HG03520 (cell line): ENCODE results near the gene LDLRAD3.

Experiments
- ATAC-seq: cut with Tn5 transposase; IDR thresholded peaks from one replicate; pipeline ENCODE4 v1.9.1; 2021; ENCODE audit warnings: mild to moderate bottlenecking, moderate library complexity; ENCODE audit not compliant: unreplicated experiment

The LDLRAD3 gene

DNA sequence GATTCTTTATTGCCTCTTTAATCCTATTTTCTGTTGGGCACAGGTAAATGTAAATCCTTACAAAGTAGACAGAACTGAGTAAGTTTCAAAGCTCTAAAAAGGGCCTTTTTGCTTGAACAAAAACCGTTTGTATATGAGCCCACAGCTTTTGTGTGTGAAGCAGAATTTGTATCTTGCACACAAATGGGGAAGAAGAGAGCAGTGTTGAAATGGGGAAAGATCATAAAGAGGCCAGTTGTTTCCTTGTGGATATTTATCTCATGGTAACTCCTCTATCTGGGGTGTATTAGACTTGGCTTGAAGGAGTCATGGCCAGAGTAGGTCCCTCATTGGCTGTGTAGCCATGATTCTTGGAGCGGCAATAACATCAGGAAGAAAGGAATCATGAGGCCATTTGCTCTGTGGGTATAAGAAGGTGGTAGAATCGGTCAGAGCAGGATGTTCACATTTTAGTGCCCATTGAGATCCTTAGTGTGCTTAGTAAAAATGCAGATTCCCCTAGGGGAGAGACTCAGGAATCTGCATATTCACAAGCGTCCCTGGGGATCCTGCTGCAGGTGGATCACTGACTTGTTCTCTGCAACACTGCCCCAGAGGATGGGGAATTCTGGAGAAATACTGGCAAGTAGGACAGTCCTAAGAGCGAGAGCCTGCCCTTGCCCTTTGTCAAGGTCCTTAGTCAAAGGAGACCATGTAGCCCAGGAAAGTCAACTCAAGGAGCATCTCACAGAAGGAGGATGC is 126.5 kb downstream of the LDLRAD3 start:
- ATAC-seq, result no peak

DNA sequence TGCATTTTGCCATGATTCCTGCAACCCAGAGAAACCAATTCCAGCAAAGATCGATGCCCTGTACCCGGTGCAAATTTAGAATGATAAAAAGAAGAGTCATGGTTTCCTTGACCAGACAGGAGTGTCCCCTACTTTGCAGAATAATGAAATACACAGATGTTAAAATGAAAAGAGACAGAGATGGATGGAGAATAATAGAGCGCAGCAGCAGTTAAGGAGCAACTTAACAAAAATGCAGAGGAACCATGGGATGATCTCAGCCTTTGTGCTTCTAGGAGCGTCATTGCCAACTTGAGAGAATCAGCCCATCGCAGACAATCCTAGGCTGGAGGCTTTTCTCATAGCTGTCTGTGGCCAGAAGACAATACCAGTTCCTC is 127.1 kb downstream of the LDLRAD3 start:
- ATAC-seq, result no peak

DNA sequence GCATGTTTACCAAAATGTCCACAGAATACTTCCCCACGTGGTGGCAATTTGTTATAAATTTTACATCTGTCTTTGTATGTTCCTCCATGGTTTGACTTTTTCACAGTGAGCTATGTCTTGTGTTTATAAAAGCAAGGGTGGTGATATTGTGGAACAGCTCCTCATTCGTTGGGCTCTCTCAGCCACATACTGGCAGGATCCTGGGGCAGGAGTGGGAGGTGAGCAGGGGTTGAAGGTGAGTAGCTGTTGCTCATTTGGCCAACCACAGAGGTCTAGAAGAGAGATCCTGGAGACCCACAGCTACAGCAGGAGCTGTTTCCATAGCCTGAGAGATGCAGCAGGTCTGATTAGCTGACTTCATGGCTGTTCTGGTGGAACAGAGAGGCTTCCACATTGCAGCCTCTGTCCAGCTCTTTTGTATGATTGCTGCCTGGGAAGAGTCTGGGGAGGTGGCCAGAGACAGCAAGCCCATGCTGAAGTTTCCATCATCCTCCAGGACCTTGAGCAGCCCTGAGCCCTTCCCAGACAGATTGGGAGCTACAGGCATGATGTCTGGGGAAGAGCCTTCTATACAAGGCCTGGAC is 128.1 kb downstream of the LDLRAD3 start:
- no peak for ATAC-seq

GRCh38 chr11:36073411-36074203 is 129.7 kb downstream of the LDLRAD3 start:
- no peak for ATAC-seq

DNA sequence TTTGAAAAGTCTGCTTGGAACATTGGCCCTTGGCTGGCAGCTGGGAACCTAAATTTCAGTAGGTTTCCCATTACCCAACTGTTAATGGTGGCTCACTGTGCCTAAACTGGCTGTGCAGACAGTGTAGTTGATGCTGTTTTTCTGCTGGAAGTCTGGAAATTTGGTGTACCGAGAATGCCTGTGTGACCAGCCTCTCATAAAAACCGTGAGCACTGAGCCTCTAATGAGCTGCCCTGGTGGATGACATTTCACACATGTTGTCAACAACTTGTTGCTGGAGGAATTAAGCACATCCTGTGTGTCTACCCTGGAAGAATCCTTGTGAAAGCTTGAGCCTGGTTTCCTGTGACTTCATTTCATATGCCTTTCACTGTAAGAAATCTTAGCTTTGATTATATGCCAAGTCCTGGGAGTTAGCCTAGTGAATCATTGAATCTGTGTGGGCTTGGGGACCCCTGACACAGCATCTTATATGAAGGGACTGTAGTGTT is 131.1 kb downstream of the LDLRAD3 start:
- no peak for ATAC-seq

DNA sequence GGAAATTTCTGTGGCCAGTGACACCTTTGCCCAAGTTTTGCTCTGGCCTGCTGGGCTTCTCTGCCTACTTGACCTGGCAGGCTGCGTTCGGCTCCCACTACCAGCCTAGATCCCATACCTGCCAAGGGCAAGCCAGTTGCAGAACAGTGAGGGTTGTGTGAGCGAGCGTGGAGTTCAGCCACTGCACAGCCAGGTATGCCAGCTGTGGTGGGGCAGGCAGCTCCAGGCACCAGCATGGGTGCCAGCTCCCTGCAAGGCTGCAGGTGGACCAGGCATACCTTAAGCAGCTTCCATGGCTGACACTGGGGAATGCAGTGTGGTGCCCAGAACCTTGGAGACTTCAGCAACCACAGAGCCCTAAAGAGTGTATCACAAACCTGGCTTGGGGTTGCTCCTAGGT is 133.5 kb downstream of the LDLRAD3 start:
- ATAC-seq, result no peak

- no peak for ATAC-seq
Observed at GRCh38 chr11:36077886-36078685, 134.2 kb downstream of the LDLRAD3 start.

DNA sequence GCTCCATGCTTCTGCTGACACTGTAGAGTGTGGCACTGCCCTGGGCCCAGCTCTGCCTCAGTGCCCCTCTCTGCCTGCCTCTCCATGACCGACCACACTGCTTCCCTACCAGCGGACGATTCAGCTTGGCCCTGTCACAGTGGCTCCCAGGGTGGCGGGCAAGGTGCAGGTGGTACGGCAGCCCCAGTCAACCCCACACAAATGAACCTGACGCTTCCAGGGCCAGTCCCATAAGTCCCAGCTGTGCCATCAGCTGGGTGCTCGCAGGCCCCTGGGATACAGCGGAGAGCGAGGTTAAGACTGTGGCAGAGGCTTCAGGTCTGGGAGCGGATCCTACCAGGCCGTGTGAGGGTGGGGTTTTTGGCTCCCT is 134.8 kb downstream of the LDLRAD3 start:
- ATAC-seq, result no peak

DNA sequence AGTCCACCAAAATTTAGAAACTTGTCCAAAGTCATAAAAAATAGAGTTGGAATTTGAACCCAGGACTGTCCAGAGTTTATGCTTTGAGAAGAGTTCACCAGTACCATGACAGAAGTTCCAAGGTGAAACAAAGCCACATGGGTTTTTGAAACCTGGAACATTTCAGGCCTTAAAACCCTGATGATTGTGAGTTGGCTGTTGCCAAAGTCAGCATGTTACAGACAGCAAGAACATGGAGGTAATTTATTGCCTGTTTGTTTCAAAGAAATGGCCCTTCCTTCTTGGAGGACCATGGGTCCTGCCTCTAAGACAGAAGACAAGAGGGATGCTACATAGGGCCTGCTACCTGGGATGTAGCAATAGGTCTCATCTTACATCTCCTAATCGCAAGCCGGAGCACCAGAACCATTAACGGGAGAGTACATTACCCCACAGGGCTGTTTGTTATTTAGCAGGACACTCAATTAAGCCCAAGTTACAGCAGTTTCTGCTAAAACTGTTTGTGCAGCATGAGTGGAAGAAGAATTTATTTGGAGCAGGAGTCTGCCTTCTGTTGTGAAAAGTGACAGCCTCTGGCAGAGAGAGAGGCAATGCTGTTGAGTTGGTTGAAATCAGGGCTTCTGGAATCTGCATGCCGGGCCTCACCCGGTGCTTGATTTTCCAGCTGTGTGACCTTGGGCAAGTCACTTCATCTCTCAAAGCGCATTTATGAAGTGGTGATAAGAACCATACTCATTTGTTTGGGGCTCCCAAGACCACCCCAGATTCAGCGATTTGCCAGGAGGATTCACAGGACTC is 136.2 kb downstream of the LDLRAD3 start:
- ATAC-seq, result no peak

DNA sequence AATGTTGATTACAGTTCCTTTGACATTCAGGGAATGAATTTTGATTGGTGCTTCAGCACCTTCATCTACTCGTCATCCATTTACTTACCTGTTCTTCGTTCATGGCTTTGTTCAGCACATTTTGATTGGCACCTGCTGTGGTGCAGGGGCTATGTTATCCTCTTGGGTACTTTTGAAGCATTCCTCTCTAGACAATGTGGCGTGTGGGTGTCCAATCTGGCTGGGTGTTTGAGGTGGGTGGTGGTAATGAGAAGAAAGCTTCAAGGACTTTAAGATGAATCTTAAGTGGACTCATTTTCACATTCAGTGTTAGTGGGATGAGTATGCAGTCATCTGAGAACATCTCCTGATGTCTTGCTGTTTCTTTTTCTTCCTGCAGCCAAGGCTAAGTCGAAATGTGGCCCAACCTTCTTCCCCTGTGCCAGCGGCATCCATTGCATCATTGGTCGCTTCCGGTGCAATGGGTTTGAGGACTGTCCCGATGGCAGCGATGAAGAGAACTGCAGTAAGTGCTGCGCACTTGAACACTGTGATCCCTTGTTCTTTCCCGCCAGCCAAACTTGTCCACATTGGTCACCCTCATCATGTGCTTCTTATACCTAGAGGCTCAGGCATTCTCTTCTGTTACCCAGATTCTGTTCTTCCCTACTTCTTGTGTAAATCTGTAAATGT is 137.5 kb downstream of the LDLRAD3 start:
- no peak for ATAC-seq

DNA sequence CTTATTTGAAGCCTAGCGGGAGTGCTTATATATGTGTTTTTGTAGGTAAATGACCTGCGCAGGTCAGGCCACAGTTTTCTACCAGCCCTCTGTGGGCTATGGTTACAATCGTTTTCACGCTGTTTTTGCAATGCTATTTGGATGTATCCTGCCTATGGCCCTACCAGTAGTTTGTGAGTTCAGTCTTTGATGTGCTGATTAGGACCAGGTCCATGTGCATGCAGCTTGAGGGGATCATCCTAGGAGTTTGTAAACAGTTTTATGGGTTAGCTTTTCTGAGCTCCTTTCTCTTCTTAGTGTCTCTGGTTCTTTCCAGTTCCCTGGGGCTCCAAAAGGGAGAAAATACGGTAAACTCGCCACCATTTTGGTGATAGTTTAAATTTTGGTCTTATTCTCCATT is 142.5 kb downstream of the LDLRAD3 start:
- no peak for ATAC-seq

GRCh38 chr11:36088266-36088972 is 144.6 kb downstream of the LDLRAD3 start:
- ATAC-seq, result no peak

GRCh38 chr11:36089920-36090319 is 146.1 kb downstream of the LDLRAD3 start:
- ATAC-seq, result no peak

DNA sequence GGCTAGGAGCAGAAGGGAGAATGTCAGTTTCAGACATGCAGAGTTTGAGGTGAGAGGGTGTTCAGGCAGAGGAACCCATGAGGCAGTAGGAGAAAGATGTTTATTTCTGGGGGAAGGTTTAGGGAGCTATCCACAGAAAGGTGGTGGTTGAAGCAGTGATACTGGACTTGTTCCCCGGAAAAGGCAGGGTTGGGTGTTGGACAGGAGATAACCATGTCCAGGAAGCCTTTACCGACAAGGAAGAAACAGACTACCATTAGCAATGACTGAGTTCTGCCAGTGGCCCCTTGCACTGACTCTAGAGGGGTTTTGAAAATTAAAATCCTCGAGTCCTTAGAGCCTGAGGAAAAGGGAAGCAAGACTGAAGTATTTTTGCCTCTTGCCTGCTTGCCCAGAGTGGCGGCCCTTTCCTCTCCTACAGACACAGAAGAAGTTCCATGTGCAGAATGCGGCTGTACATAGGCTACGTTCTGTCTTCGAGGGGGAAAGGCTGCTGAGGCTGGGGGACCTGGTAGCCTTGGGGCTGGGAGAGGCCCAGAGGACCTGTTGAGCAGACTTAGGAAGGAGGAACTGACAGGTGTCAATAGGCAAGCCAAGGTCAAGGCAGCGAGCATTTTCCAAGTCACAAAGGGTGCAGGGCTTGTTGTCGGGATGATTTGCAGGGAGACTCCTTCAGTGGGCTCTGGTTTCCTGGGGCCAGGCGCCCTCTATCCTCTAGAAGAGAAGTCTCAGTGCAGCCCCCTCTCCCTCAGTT is 146.7 kb downstream of the LDLRAD3 start:
- no peak for ATAC-seq

- no peak for ATAC-seq
Observed at GRCh38 chr11:36091256-36091811, 147.5 kb downstream of the LDLRAD3 start.

GRCh38 chr11:36092314-36093030 is 148.6 kb downstream of the LDLRAD3 start:
- no peak for ATAC-seq

GRCh38 chr11:36093548-36093947 is 149.7 kb downstream of the LDLRAD3 start:
- ATAC-seq, result no peak
